Ovary (tissue), 9 donors: Measurements from ENCODE around the gene GRK5. TPM values are rescaled to one million over a fixed set of nuclear protein-coding genes. Genes with fewer than 3 reads are reported as not detected.

Source experiments
- DNase-seq, 5 donors: peaks; one replicate each; pipeline ENCODE4 v3.0.0-alpha.2; 2019 to 2020
- H3K27ac ChIP-seq, 2 donors: fragments of 200-600 bp; one replicate each; pipeline versions ENCODE4 v1.5.1 to v1.8.0; 2019 to 2022
- H3K27me3 ChIP-seq: fragments of 200-600 bp; one replicate; pipeline ENCODE4 v1.8.0; 2022
- H3K36me3 ChIP-seq: fragments of 200-600 bp; sonication (generic); one replicate; pipeline ENCODE4 v1.5.1; 2019
- H3K4me1 ChIP-seq: one replicate; pipeline ENCODE4 v1.8.1; 2013; ENCODE audit warnings: mild to moderate bottlenecking, moderate library complexity; ENCODE audit not compliant: insufficient read depth
- H3K4me3 ChIP-seq: fragments of 200-600 bp; sonication (generic); one replicate; pipeline ENCODE4 v1.5.1; 2017
- H3K9me3 ChIP-seq, 2 donors: fragments of 200-600 bp in 1 of 2; sonication (generic) in 1 of 2; one replicate each; pipeline versions ENCODE4 v1.5.1 to v1.8.1; 2013 to 2019; ENCODE audit warnings: mild to moderate bottlenecking in 1 of 2, moderate library complexity in 1 of 2
- EP300 ChIP-seq: sonication (generic); formaldehyde crosslinking; IDR thresholded peaks from one replicate; pipeline ENCODE4 v1.6.1; 2017; ENCODE audit warnings: antibody characterized with exemption
- POLR2A ChIP-seq: fragments of 450-650 bp; IDR thresholded peaks from one replicate; pipeline ENCODE4 v1.6.1; 2017; ENCODE audit warnings: antibody characterized with exemption, mild to moderate bottlenecking, moderate library complexity
- WGBS, 3 donors: extraction: QIAGEN DNeasy Blood & Tissue Kit in 1 of 3; methylation state at CpG; one replicate each; pipeline versions ENCODE4 v1.1.5 to v1.1.7; 2013 to 2017; 5-methylcytosine and 5-hydroxymethylcytosine counted together
- intact Hi-C, 4 donors: fragments of 100-400 bp; cut with DNase I; formaldehyde crosslinking; loops; one replicate each; pipeline versions ENCODE4 v1.11.0 to v1.15.1; 2022 to 2023
- polyA plus RNA-seq, 2 donors: library from polyadenylated mRNA; stranded (reverse); fragments of 200-250 nt in 1 of 2; fragments of 350-450 nt in 1 of 2; fragmentation: Illumina TruSeq in 1 of 2; extraction: RNeasy Lipid Tissue Mini Kit (QIAGEN cat#74804) in 1 of 2; gene quantifications; one replicate each; pipeline ENCODE4 v1.2.3, GENCODE V29; 2013 to 2014
- total RNA-seq, 7 donors: library from RNA; depleted of rRNA in 2 of 7; stranded (reverse); fragments of >200 nt in 2 of 7; fragmentation: NEBNext Ultra II Directional in 3 of 7; extraction: Animal tissue kit (Norgen Biotek cat#: 25700) in 3 of 7; gene quantifications; one replicate each; pipeline versions ENCODE4 v1.1.0 to v1.2.4, GENCODE V29; 2016 to 2023
- TF ChIP-seq, protein P1 (sequence below), 3 donors: fragments of 450-650 bp in 2 of 3; fragments of 200-600 bp in 1 of 3; IDR thresholded peaks; one replicate each; pipeline versions ENCODE4 v1.5.1 to v1.8.0; 2016 to 2022; ENCODE audit warnings: antibody characterized with exemption in 3 of 3, mild to moderate bottlenecking in 1 of 3
- donor health status: DM: no; HTN: no; CAD: no; lungs with moderate emphysema.
- donor health status: DM: no; HTN: no; CAD: no.
- donor health status: Bipolar disorder and iron deficiency.
- donor health status: DM: yes; HTN: yes; CAD: no.
- donor health status: DM: no; HTN: no; CAD: no.
- donor health status: DM: yes; HTN: yes; CAD: no.

The GRK5 gene
- total and polyA plus RNA-seq, 9 donors: 10.0 to 115 (median 38.2) TPM

DNA sequence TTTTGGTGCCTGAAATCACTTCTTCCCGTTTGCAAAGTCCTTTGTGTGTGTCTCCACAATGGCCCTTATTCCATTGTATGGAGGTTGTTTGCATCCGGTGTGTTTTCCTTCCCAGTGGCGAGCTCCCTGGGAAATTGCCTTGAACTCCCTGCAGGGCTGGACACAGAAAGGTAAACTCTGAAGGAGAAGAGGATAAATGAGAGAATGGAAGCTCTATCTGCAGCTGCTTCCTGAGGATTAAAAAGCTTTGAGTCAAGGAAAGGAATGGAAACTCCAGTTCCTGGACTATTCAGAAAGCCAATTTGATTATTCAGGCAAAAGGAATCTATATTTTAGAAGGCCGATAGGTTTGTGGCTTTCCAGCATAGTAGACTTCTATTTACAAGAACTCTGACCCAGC lies 4.4 kb upstream of the GRK5 start:
- TF ChIP-seq POLR2A: no peak
- TF ChIP-seq, protein P1, sequence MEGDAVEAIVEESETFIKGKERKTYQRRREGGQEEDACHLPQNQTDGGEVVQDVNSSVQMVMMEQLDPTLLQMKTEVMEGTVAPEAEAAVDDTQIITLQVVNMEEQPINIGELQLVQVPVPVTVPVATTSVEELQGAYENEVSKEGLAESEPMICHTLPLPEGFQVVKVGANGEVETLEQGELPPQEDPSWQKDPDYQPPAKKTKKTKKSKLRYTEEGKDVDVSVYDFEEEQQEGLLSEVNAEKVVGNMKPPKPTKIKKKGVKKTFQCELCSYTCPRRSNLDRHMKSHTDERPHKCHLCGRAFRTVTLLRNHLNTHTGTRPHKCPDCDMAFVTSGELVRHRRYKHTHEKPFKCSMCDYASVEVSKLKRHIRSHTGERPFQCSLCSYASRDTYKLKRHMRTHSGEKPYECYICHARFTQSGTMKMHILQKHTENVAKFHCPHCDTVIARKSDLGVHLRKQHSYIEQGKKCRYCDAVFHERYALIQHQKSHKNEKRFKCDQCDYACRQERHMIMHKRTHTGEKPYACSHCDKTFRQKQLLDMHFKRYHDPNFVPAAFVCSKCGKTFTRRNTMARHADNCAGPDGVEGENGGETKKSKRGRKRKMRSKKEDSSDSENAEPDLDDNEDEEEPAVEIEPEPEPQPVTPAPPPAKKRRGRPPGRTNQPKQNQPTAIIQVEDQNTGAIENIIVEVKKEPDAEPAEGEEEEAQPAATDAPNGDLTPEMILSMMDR (IDR thresholded peaks at IDR 0.05): no peak
- H3K4me3 ChIP-seq: no peak overlapping the region
- DNase-seq: no peak
- no peaks in the 10 kb centered on the region for H3K27me3 ChIP-seq
- H3K36me3 ChIP-seq: no peaks in the 10 kb centered on the region
- whole genome bisulfite sequencing, 3 donors: 17 to 29% (median 18%) methylated on average over 4 of the region's 4 CpGs
- H3K9me3 ChIP-seq: no peaks in the 10 kb centered on the region
- peaks cover 3% of the 10 kb centered on the region for H3K4me1 ChIP-seq
- intact Hi-C loops: loop anchor here (10.0 kb wide), 2 partner anchors 162 to 212 kb away; no protein-coding TSS in a partner anchor
- H3K27ac ChIP-seq: no peak overlapping the region

DNA sequence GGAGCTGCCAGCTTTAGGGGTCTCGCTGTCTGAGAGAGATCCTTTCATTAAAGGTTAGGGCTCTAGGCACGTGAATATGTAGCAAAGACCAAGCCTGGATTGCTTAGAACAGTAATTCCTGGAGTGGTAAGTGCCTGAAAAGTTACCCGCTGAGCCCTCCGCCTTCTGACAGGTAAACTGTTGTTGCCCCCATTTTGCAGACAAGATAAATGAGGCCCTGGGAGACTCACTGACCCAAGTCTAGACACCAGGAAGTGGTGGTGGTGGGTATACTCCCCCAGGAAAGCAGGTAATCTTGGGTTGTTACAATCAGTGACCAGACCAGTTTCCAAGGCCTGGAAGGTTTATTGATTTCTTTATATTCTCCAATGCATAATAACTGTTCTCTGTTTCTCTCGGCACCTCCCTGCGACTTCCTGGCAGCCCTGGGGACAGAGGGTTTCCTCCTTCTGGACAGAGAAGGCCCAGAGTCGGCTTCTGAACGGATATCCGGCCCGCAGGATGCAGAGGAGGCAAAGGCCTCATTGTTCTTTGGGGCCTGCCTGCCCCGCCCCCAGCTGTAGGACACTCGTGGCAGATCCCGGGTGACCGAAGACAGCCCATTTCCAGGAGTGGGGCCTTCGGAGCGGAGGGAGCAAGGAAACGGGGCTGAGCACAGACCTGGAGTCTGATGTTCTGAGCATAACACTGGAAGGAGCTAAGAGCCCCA lies 1.3 kb upstream of the GRK5 start:
- intact Hi-C loops: loop anchor here (2.0 to 10.0 kb wide), 7 partner anchors 46 to 241 kb away; no protein-coding TSS in a partner anchor
- Histone ChIP-seq H3K27me3 (no peaks in the 10 kb centered on the region), H3K4me1 (peaks cover 3% of the 10 kb centered on the region), H3K4me3 (peak overlapping the region; percentile 96), H3K9me3 (no peaks in the 10 kb centered on the region), H3K36me3 (no peaks in the 10 kb centered on the region), H3K27ac (peak overlapping the region; percentile 81 to 98)
- TF ChIP-seq EP300 (no peak), POLR2A (no peak)
- TF ChIP-seq, protein P1 (IDR thresholded peaks at IDR 0.05): no peak
- peak in 2 of 5 donors; percentile 67 to 69 for DNase-seq
- WGBS, 3 donors: 40 to 44% (median 43%) methylated on average over 17 of the region's 17 CpGs

DNA sequence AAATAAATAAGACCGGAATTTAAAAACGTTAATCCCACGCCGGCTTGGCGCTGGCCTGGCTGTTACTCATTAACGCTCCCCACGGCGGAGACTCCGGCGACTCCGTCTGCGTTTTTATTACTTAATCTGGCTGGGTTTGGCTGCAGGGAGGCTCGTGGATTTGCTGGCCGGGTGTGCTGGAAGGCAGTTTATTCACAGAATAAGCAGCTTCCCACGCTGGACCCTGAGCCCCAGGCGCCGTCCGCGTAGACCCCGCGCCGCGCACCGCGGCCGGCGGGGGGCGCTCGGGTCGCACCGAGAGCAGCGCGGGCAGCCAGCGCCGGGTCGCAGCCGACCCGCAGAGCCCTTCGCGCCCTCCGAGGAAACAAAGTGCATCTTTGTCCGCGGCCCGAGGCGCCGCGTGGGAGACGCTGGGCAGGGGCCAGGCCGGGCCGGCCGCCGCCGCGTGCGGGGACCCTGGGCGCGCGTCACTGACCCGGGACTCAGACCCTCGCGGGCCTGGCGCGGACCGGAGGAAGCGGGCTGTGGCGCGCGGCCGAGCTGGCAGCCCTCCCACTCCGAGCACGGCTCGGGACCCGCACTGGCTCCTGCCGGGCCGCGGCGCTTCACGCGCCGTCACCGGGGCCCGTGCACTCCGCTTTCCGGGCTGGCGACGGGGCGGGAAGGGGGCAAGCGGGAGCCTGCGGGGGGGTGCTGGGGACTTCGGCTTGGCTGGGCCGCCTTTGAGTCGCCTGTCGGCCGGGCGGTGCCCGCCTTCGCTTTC lies 587 bp upstream of the GRK5 start:
- TF ChIP-seq EP300 (no peak), POLR2A (no peak)
- TF ChIP-seq, protein P1 (IDR thresholded peaks at IDR 0.05): peak; percentile 46 to 97 (median 96)
- Histone ChIP-seq H3K4me1 (peaks cover 5% of the 10 kb centered on the region), H3K27me3 (no peaks in the 10 kb centered on the region), H3K27ac (peak overlapping the region; percentile 81 to 98), H3K9me3 (no peaks in the 10 kb centered on the region), H3K36me3 (no peaks in the 10 kb centered on the region), H3K4me3 (peak overlapping the region; percentile 96)
- intact Hi-C loops: loop anchor here (2.0 to 10.0 kb wide), 7 partner anchors 46 to 240 kb away; no protein-coding TSS in a partner anchor
- DNase-seq: peak; percentile 78 to 89 (median 83)
- 0 to 1% (median 0%) methylated on average over 49 to 97 of the region's 97 CpGs for WGBS, 3 donors

DNA sequence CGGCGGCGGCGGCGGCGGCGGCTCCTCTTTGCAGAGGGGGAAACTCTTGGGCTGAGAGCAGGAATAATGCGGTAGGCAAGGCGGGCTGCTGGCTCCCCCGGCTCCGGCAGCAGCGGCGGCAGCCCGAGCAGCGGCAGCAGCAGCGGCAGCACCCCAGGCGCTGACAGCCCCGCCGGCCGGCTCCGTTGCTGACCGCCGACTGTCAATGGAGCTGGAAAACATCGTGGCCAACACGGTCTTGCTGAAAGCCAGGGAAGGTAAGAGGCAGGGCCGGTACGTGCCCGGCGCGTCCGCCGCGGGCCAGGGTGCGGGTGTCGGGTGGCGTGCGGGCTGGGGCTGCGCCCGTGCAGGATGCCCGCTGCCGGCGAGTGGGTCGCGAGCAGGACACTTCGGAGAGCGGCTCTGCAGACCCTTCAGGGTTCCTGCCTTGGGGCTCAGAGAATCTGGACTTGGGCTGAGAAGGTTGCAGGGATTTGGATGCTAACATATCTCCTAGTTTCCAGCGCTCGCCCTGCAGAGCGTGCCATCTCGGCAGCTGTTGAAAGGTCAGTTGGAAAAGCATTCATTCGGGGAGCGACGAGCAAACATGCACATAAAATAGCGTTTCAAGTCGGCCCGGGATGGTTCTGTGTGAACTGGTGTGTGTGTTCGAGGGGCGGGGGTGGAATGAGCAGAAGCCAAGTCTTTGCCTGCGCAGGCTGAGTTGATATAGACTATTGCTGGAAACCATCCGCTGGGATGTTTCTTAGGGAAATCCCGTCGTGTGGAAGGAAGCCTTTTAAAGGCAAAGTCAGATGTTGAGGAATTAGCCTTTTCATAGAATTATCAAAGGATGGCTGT lies 562 bp downstream of the GRK5 start:
- intact Hi-C loops: loop anchor here (2.0 to 10.0 kb wide), 10 partner anchors 43 to 239 kb away; no protein-coding TSS in a partner anchor
- 0 to 1% (median 1%) methylated on average over 53 to 62 of the region's 62 CpGs for WGBS, 3 donors
- Histone ChIP-seq H3K4me1 (peaks cover 11% of the 10 kb centered on the region), H3K27ac (peak overlapping the region; percentile 92 to 98), H3K27me3 (no peaks in the 10 kb centered on the region), H3K36me3 (no peaks in the 10 kb centered on the region), H3K4me3 (peak overlapping the region; percentile 96), H3K9me3 (no peaks in the 10 kb centered on the region)
- DNase-seq: peak; percentile 50 to 74 (median 69)
- TF ChIP-seq POLR2A: no peak
- no peak for TF ChIP-seq EP300
- TF ChIP-seq, protein P1 (IDR thresholded peaks at IDR 0.05): no peak
